COLO668 (cell line): ENCODE data around the gene PTRH1.

ENCODE experiments used
- DNase-seq: peaks from one replicate; lab custom pipeline; 2025; ENCODE audit not compliant: unreplicated experiment; lab: John Stamatoyannopoulos, UW

Gene PTRH1

DNA sequence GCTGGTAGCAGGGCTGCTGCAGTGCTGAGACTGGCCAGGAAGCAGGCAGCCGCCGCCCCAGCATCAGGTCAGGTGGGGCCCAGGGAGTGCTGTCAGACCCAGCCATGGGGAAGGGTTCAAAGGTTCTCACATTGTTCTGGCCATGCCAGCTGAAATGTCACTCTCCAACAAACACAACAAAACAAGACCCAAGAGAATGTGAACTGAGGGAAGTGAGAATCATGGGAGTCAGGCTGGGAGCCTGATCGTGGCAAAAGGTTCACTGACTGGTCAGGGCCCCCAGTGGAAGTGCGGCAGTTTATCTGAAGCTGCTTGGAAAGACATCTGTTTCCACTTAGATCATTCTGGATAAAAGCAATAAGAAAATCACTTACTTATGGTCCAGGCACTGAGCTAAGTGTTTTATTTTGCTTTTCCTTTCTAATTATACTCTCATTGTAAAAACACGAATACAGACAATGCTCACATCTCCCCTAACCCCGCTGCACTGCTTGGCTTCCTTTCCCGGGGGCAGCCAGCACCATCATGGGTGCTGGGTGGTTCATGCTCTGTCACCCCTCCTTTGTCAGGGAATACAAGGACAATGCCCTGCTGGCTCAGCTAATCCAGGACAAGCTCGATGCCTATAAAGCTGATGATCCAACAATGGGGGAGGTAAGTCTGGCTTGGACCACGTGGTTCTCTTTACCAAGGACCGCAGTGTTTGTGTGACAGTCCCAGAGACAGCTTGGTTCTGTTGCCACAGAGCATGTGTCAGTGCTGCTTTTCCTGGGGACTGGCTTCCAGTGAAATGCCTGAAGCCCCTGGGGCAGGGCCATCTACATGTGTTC lies 50.6 kb downstream of the PTRH1 start:
- DNase-seq = no peak

DNA sequence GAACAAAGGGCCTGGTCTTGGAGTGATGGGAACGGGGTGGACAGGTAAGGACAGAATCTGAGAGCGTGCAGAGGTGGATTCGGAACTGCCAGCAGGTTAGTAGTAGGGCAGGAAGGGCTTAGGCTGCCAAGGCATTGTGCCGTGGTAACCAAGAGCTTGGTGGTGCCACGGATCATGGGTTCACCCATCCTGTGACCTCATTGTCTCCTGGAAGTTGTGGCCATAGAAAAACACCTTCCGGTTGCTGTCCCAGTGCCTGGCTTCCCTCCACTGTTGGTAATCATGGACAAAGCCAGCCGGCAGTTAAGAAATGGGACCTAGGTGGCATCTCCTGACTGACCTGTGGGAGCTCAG lies 51.2 kb downstream of the PTRH1 start:
- no peak for DNase-seq
